Cardiac muscle cell (in vitro differentiated cells and primary cell): ENCODE measurements around the gene P2RX6. TPM values are rescaled to one million over a fixed set of nuclear protein-coding genes. Genes with fewer than 3 reads are reported as not detected.

Experiments
- DNase-seq, 2 donors: peaks; one replicate each; pipeline versions ENCODE4 v3.0.0 to v3.0.0-alpha.2; 2010 to 2017; ENCODE audit warnings: low read depth in 1 of 2, low spot score in 1 of 2
- H3K27ac ChIP-seq: fragments of 200-600 bp; sonication (generic); 2 replicates; pipeline ENCODE4 v1.5.1; 2016
- H3K27me3 ChIP-seq: fragments of 200-600 bp; sonication (generic); 2 replicates; pipeline ENCODE4 v1.6.0; 2016; ENCODE audit warnings: control low read depth
- H3K36me3 ChIP-seq: fragments of 200-600 bp; sonication (generic); 2 replicates; pipeline ENCODE4 v1.5.1; 2016; ENCODE audit warnings: control low read depth
- H3K4me1 ChIP-seq: fragments of 200-600 bp; sonication (generic); 2 replicates; pipeline ENCODE4 v1.8.1; 2017; ENCODE audit warnings: low read depth, mild to moderate bottlenecking, mixed run types
- H3K4me3 ChIP-seq: fragments of 200-600 bp; sonication (generic); 2 replicates; pipeline ENCODE4 v1.5.1; 2016; ENCODE audit warnings: mild to moderate bottlenecking
- H3K9me3 ChIP-seq: fragments of 200-600 bp; sonication (generic); 2 replicates; pipeline ENCODE4 v1.5.1; 2017; ENCODE audit warnings: low read depth, mild to moderate bottlenecking, control low read depth
- CTCF ChIP-seq: IDR thresholded peaks from 2 replicates; pipeline ENCODE4 v1.5.1; 2012; ENCODE audit warnings: low read depth, mild to moderate bottlenecking, low read length
- polyA plus RNA-seq: library from polyadenylated mRNA; unstranded; fragments of >200 nt; fragmentation: Nextera tagmentation; extraction: Ambion mirVana; gene quantifications from 2 replicates; pipeline ENCODE4 v1.2.1, GENCODE V29; 2016
- total RNA-seq: library from RNA; depleted of rRNA; stranded (reverse); fragments of >200 nt; gene quantifications from 2 replicates; pipeline ENCODE4 v1.2.3, GENCODE V29; 2016

The P2RX6 gene
- total and polyA plus RNA-seq, 2 experiments from 2014 or later = 8.6 to 8.9 TPM

- no peaks in the 10 kb centered on the region for H3K27me3 ChIP-seq
- TF ChIP-seq CTCF = no peak
- no peak overlapping the region for H3K4me3 ChIP-seq
- no peaks in the 10 kb centered on the region for H3K36me3 ChIP-seq
- no peak for DNase-seq
- no peaks in the 10 kb centered on the region for H3K4me1 ChIP-seq
- no peaks in the 10 kb centered on the region for H3K9me3 ChIP-seq
- no peak overlapping the region for H3K27ac ChIP-seq
Observed at GRCh38 chr22:21075516-21076138, 60.7 kb downstream of the P2RX6 start.

- no peak overlapping the region for H3K4me3 ChIP-seq
- H3K4me1 ChIP-seq = no peaks in the 10 kb centered on the region
- no peak overlapping the region for H3K27ac ChIP-seq
- no peaks in the 10 kb centered on the region for H3K36me3 ChIP-seq
- DNase-seq = no peak
- no peaks in the 10 kb centered on the region for H3K9me3 ChIP-seq
- TF ChIP-seq CTCF = no peak
- H3K27me3 ChIP-seq = no peaks in the 10 kb centered on the region
Observed at GRCh38 chr22:21076912-21077625, 62.1 kb downstream of the P2RX6 start.

Other genes starting within 250 kb of the P2RX6 start
- 0.88 and 1.3 TPM in 2 replicates for gene SERPIND1, start 241.1 kb upstream of the P2RX6 start, total RNA-seq
- gene SERPIND1, start 241.1 kb upstream of the P2RX6 start, polyA plus RNA-seq = 0.94 and 4.8 TPM in 2 replicates
- gene PI4KA, start 156.4 kb upstream of the P2RX6 start, total RNA-seq = 83.3 and 83.7 TPM in 2 replicates
- gene PI4KA, start 156.4 kb upstream of the P2RX6 start, polyA plus RNA-seq = 85.2 and 95.9 TPM in 2 replicates
- gene SNAP29, start 156.2 kb upstream of the P2RX6 start, total RNA-seq = 22.0 and 25.2 TPM in 2 replicates
- 37.9 and 38.1 TPM in 2 replicates for gene SNAP29, start 156.2 kb upstream of the P2RX6 start, polyA plus RNA-seq
- gene CRKL, start 97.8 kb upstream of the P2RX6 start, total RNA-seq = 74.3 and 80.9 TPM in 2 replicates
- gene CRKL, start 97.8 kb upstream of the P2RX6 start, polyA plus RNA-seq = 42.4 and 60.1 TPM in 2 replicates
- gene AIFM3, start 47.9 kb upstream of the P2RX6 start, total RNA-seq = 2.0 and 4.8 TPM in 2 replicates
- gene AIFM3, start 47.9 kb upstream of the P2RX6 start, polyA plus RNA-seq = 0.67 and 0.87 TPM in 2 replicates
- 50.8 and 62.6 TPM in 2 replicates for gene LZTR1, start 32.9 kb upstream of the P2RX6 start, total RNA-seq
- gene LZTR1, start 32.9 kb upstream of the P2RX6 start, polyA plus RNA-seq = 41.7 and 60.9 TPM in 2 replicates
- gene THAP7, start 13.0 kb upstream of the P2RX6 start, total RNA-seq = 61.1 and 69.8 TPM in 2 replicates
- 47.5 and 49.7 TPM in 2 replicates for gene THAP7, start 13.0 kb upstream of the P2RX6 start, polyA plus RNA-seq
- gene SLC7A4, start 17.4 kb downstream of the P2RX6 start, total RNA-seq = 1.8 and 4.0 TPM in 2 replicates
- gene SLC7A4, start 17.4 kb downstream of the P2RX6 start, polyA plus RNA-seq = 3.0 and 4.4 TPM in 2 replicates
- 0.12 TPM in 1 of 2 replicates, not detected in the other for gene LRRC74B, start 30.8 kb downstream of the P2RX6 start, total RNA-seq
- gene LRRC74B, start 30.8 kb downstream of the P2RX6 start, polyA plus RNA-seq = 1.2 TPM in 1 of 2 replicates, not detected in the other